Stomach (tissue), 4 donors: ENCODE measurements around the gene ALK.

Experiments used
- EP300 ChIP-seq: sonication (generic); formaldehyde crosslinking; IDR thresholded peaks from one replicate; pipeline ENCODE4 v1.6.1; 2017; ENCODE audit warnings: antibody characterized with exemption
- POLR2A ChIP-seq, 4 donors: fragments of 450-650 bp; IDR thresholded peaks; one replicate each; pipeline ENCODE4 v1.6.1; 2016; ENCODE audit warnings: antibody characterized with exemption in 4 of 4, control low read depth in 2 of 4, mild to moderate bottlenecking in 1 of 4, moderate library complexity in 1 of 4
- POLR2AphosphoS5 ChIP-seq, 3 donors: sonication (generic); formaldehyde crosslinking; IDR thresholded peaks; one replicate each; pipeline ENCODE4 v1.6.1; 2016; ENCODE audit warnings: antibody characterized with exemption in 3 of 3
- TF ChIP-seq, protein P1 (sequence below), 7 experiments: fragments of 450-650 bp in 4 of 7; fragments of 200-600 bp in 3 of 7; sonication (generic) in 3 of 7; IDR thresholded peaks; one replicate each; pipeline ENCODE4 v1.5.1; 2016 to 2019; ENCODE audit warnings: antibody characterized with exemption in 7 of 7, control low read depth in 2 of 7, mild to moderate bottlenecking in 1 of 7

DNA sequence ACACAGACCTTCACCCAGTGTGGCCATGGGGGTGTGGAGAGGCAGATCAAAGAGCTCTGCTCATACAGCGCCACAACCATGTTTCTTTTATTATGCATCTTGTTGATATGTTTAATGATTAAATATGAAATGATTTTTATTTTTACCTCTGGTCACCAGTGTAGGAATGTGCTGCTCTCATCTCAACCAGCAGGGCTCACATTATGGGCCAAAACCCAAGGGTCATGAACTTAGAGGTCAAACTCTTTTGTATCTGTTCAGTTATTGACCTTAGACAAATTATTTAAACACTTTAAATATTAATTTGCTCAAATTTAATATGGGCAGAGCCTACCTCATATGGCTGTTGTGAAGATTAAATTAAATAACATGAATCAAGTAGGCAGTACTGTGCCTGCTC is 386.2 kb downstream of the ALK start:
- TF ChIP-seq, protein P1, sequence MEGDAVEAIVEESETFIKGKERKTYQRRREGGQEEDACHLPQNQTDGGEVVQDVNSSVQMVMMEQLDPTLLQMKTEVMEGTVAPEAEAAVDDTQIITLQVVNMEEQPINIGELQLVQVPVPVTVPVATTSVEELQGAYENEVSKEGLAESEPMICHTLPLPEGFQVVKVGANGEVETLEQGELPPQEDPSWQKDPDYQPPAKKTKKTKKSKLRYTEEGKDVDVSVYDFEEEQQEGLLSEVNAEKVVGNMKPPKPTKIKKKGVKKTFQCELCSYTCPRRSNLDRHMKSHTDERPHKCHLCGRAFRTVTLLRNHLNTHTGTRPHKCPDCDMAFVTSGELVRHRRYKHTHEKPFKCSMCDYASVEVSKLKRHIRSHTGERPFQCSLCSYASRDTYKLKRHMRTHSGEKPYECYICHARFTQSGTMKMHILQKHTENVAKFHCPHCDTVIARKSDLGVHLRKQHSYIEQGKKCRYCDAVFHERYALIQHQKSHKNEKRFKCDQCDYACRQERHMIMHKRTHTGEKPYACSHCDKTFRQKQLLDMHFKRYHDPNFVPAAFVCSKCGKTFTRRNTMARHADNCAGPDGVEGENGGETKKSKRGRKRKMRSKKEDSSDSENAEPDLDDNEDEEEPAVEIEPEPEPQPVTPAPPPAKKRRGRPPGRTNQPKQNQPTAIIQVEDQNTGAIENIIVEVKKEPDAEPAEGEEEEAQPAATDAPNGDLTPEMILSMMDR (IDR thresholded peaks at IDR 0.05) = no peak
- TF ChIP-seq EP300 (no peak), POLR2A (IDR thresholded peaks at IDR 0.05) (no peak), POLR2AphosphoS5 (IDR thresholded peaks at IDR 0.05) (no peak)
